Activated CD8-positive, alpha-beta memory T cell treated with anti-CD3 and anti-CD28 coated beads for 24 hours (primary cell): ENCODE measurements around the gene SETD1A.
A peak's percentile ranks its signal among the peaks of the same experiment; 100 is the strongest.
"Not testable (repeated sequence)": the region's sequence is repeated elsewhere in the genome, so short reads cannot be mapped to it uniquely, and the experiment has no call there.

Experiments used
- DNase-seq: peaks from one replicate; pipeline ENCODE4 v3.0.0-alpha.2; 2020

The SETD1A gene

GRCh38 chr16:30930160-30930571, 27.4 kb upstream of the SETD1A start:
- DNase-seq = no peak

- no peak for DNase-seq
These were observed 26.4 kb upstream of the SETD1A start for GRCh38 chr16:30931068-30931650.

GRCh38 chr16:30934827-30935557, 22.6 kb upstream of the SETD1A start:
- no peak for DNase-seq

- no peak for DNase-seq
These were observed 19.9 kb upstream of the SETD1A start for GRCh38 chr16:30937692-30938091.

GRCh38 chr16:30939571-30939970, 18.0 kb upstream of the SETD1A start:
- not testable (repeated sequence) for DNase-seq

GRCh38 chr16:30941600-30942425, 15.7 kb upstream of the SETD1A start:
- peak; percentile 84 for DNase-seq

- no peak for DNase-seq
These were observed 15.1 kb upstream of the SETD1A start for GRCh38 chr16:30942426-30942806.

- no peak for DNase-seq
These were observed 13.2 kb upstream of the SETD1A start for GRCh38 chr16:30944352-30944751.

- no peak for DNase-seq
These were observed 10.6 kb upstream of the SETD1A start for GRCh38 chr16:30946671-30947540.

- DNase-seq = no peak
These were observed 10.1 kb upstream of the SETD1A start for GRCh38 chr16:30947541-30947858.

GRCh38 chr16:30947859-30948666, 9.5 kb upstream of the SETD1A start:
- DNase-seq = peak; percentile 64

GRCh38 chr16:30948667-30949649, 8.6 kb upstream of the SETD1A start, which contains the start of gene ORAI3:
ORAI3 (plus strand) TSS chr16:30949068; CDS start chr16:30949290, 222 bp downstream.
- DNase-seq = peak; percentile 76

GRCh38 chr16:30949650-30950515, 7.7 kb upstream of the SETD1A start:
- peak; percentile 77 for DNase-seq

GRCh38 chr16:30950516-30951065, 7.0 kb upstream of the SETD1A start:
- DNase-seq = no peak

- DNase-seq = no peak
These were observed 6.4 kb upstream of the SETD1A start for GRCh38 chr16:30951193-30951592.

GRCh38 chr16:30951750-30952149, 5.8 kb upstream of the SETD1A start:
- no peak for DNase-seq

- DNase-seq = no peak
These were observed 4.4 kb upstream of the SETD1A start for GRCh38 chr16:30953111-30953510.

GRCh38 chr16:30953511-30954124, 3.9 kb upstream of the SETD1A start:
- peak; percentile 82 for DNase-seq

GRCh38 chr16:30954993-30955392, 2.6 kb upstream of the SETD1A start:
- DNase-seq = no peak
